HEK293 (cell line): ENCODE data around the gene ACTR1A.

ENCODE experiments used
- CTCF ChIA-PET: fragments of 350-600 bp; formaldehyde crosslinking; extraction: SDS; loops from one replicate; lab custom pipeline; 2021; ENCODE audit warnings: antibody characterized with exemption; lab: Yijun Ruan, JAX
- POLR2A ChIA-PET: fragments of 300-600 bp; formaldehyde crosslinking; extraction: SDS; loops from one replicate; lab custom pipeline; 2020; ENCODE audit warnings: antibody characterized with exemption, inconsistent platforms; lab: Yijun Ruan, JAX
- H3K27ac ChIP-seq: fragments of 200-500 bp; sonication (Bioruptor generic); 2 replicates; pipeline ENCODE4 v1.5.1; 2014; ENCODE audit warnings: low read depth, low read length, control low read depth, inconsistent platforms; ENCODE audit errors: extremely low read depth
- H3K36me3 ChIP-seq, 2 experiments: fragments of 200-500 bp in 1 of 2; sonication (Bioruptor generic) in 1 of 2; 1 replicate in 1 of 2; 2 replicates in 1 of 2; pipeline ENCODE4 v1.5.1; 2014 to 2017; ENCODE audit warnings: inconsistent platforms in 2 of 2, low read length in 2 of 2; ENCODE audit not compliant: control insufficient read depth in 2 of 2, insufficient read depth in 1 of 2
- H3K4me1 ChIP-seq: fragments of 200-500 bp; sonication (Bioruptor generic); 2 replicates; pipeline ENCODE4 v1.5.1; 2014; ENCODE audit warnings: mild to moderate bottlenecking, low read length, inconsistent platforms; ENCODE audit not compliant: control insufficient read depth, insufficient read depth
- H3K4me3 ChIP-seq: 2 replicates; pipeline ENCODE4 v1.5.1; 2011; ENCODE audit warnings: low read depth, mild to moderate bottlenecking, control low read depth, low read length, moderate library complexity
- H3K9me3 ChIP-seq: fragments of 200-500 bp; sonication (Bioruptor generic); 2 replicates; pipeline ENCODE4 v1.5.1; 2014; ENCODE audit warnings: low read depth, low read length, inconsistent platforms; ENCODE audit not compliant: control insufficient read depth, insufficient read depth
- BCL11A ChIP-seq: fragments of 450-650 bp; formaldehyde crosslinking; IDR thresholded peaks from 2 replicates; pipeline ENCODE4 v1.5.1; 2016; ENCODE audit warnings: low read depth, missing biosample characterization, missing genetic modification characterization
- EGR2 ChIP-seq: fragments of 450-650 bp; formaldehyde crosslinking; IDR thresholded peaks from 2 replicates; pipeline ENCODE4 v1.5.1; 2016; ENCODE audit warnings: low read depth, missing biosample characterization, missing genetic modification characterization
- PRDM10 ChIP-seq: fragments of 450-650 bp; formaldehyde crosslinking; IDR thresholded peaks from 2 replicates; pipeline ENCODE4 v1.5.1; 2016; ENCODE audit warnings: missing biosample characterization, missing genetic modification characterization
- REPIN1 ChIP-seq: fragments of 450-650 bp; formaldehyde crosslinking; IDR thresholded peaks from 2 replicates; pipeline ENCODE4 v1.5.1; 2017; ENCODE audit warnings: missing biosample characterization, missing genetic modification characterization, low read depth
- SCRT1 ChIP-seq: fragments of 450-650 bp; formaldehyde crosslinking; IDR thresholded peaks from 2 replicates; pipeline ENCODE4 v1.5.1; 2016; ENCODE audit warnings: missing biosample characterization, missing genetic modification characterization, borderline replicate concordance
- SCRT2 ChIP-seq: fragments of 450-650 bp; formaldehyde crosslinking; IDR thresholded peaks from 2 replicates; pipeline ENCODE4 v1.5.1; 2016; ENCODE audit warnings: missing biosample characterization, missing genetic modification characterization
- SP3 ChIP-seq: fragments of 450-650 bp; formaldehyde crosslinking; IDR thresholded peaks from 2 replicates; pipeline ENCODE4 v1.5.1; 2016; ENCODE audit warnings: missing biosample characterization, missing genetic modification characterization
- TCF7L2 ChIP-seq: IDR thresholded peaks from 2 replicates; pipeline ENCODE4 v1.6.1; 2011; ENCODE audit warnings: low read depth, mild to moderate bottlenecking, inconsistent platforms, low read length, moderate library complexity, borderline replicate concordance
- TRIM28 ChIP-seq: IDR thresholded peaks from 2 replicates; pipeline ENCODE4 v1.6.1; 2011; ENCODE audit warnings: low read length, control low read depth, borderline replicate concordance
- ZFHX2 ChIP-seq: fragments of 450-650 bp; formaldehyde crosslinking; conservative IDR thresholded peaks from 2 replicates; pipeline ENCODE4 v1.5.1; 2016; ENCODE audit warnings: missing biosample characterization, missing genetic modification characterization
- ZNF18 ChIP-seq: fragments of 450-650 bp; formaldehyde crosslinking; IDR thresholded peaks from 2 replicates; pipeline ENCODE4 v1.5.1; 2016; ENCODE audit warnings: missing biosample characterization, missing genetic modification characterization
- ZNF324 ChIP-seq: fragments of 450-650 bp; formaldehyde crosslinking; IDR thresholded peaks from 2 replicates; pipeline ENCODE4 v1.5.1; 2016; ENCODE audit warnings: missing biosample characterization, missing genetic modification characterization
- ZNF610 ChIP-seq: fragments of 450-650 bp; formaldehyde crosslinking; IDR thresholded peaks from 2 replicates; pipeline ENCODE4 v1.5.1; 2016; ENCODE audit warnings: missing biosample characterization, missing genetic modification characterization, borderline replicate concordance
- ZNF654 ChIP-seq: fragments of 450-650 bp; formaldehyde crosslinking; IDR thresholded peaks from 2 replicates; pipeline ENCODE4 v1.5.1; 2016; ENCODE audit warnings: low read depth, missing biosample characterization, missing genetic modification characterization
- ZNF664 ChIP-seq: fragments of 450-650 bp; formaldehyde crosslinking; IDR thresholded peaks from 2 replicates; pipeline ENCODE4 v1.5.1; 2016; ENCODE audit warnings: missing biosample characterization, missing genetic modification characterization
- ZNF747 ChIP-seq: fragments of 450-650 bp; formaldehyde crosslinking; IDR thresholded peaks from 2 replicates; pipeline ENCODE4 v1.5.1; 2016; ENCODE audit warnings: missing biosample characterization, missing genetic modification characterization
- ZNF791 ChIP-seq: fragments of 450-650 bp; formaldehyde crosslinking; IDR thresholded peaks from 2 replicates; pipeline ENCODE4 v1.5.1; 2016; ENCODE audit warnings: missing biosample characterization, missing genetic modification characterization
- ZSCAN4 ChIP-seq: fragments of 450-650 bp; formaldehyde crosslinking; IDR thresholded peaks from 2 replicates; pipeline ENCODE4 v1.5.1; 2017; ENCODE audit warnings: missing biosample characterization, missing genetic modification characterization

Gene ACTR1A

GRCh38 chr10:102438374-102438773 lies 64.1 kb downstream of the ACTR1A start:
- CTCF ChIA-PET, result interaction anchor here (0.7 kb wide), 1 partner anchor 14 kb away, joined by 3 read pairs; no protein-coding TSS in a partner anchor
- Histone ChIP-seq H3K9me3 (no peaks in the 10 kb centered on the region), H3K36me3 (no peaks in the 10 kb centered on the region), H3K4me3 (no peak overlapping the region), H3K27ac (no peak overlapping the region), H3K4me1 (no peaks in the 10 kb centered on the region)
- TF ChIP-seq ZNF654 (tag by site-specific recombination), result no peak
- POLR2A ChIA-PET, result interaction anchor here (1.0 kb wide), 1 partner anchor 9 kb away, joined by 5 read pairs; no protein-coding TSS in a partner anchor

GRCh38 chr10:102437515-102437914 lies 65.0 kb downstream of the ACTR1A start:
- TF ChIP-seq ZNF610 (tag by site-specific recombination), result no peak
- no peak for TF ChIP-seq SCRT2 (tag by site-specific recombination)
- no peak for TF ChIP-seq TCF7L2
- peak; percentile 74 for TF ChIP-seq PRDM10 (tag by site-specific recombination)
- peak; percentile 83 for TF ChIP-seq ZNF664
- TF ChIP-seq BCL11A (tag by site-specific recombination), result no peak
- TF ChIP-seq ZNF747, result no peak
- no peak overlapping the region for H3K27ac ChIP-seq
- ChIA-PET POLR2A (interaction anchor here (1.0 kb wide), 1 partner anchor 8 kb away, joined by 5 read pairs; no protein-coding TSS in a partner anchor), CTCF (no interaction called here)
- H3K9me3 ChIP-seq, result no peaks in the 10 kb centered on the region
- H3K4me3 ChIP-seq, result no peak overlapping the region
- no peaks in the 10 kb centered on the region for H3K36me3 ChIP-seq
- H3K4me1 ChIP-seq, result no peaks in the 10 kb centered on the region

- CTCF ChIA-PET, result interaction anchor here (0.6 kb wide), 1 partner anchor 32 kb away, joined by 7 read pairs; no protein-coding TSS in a partner anchor
- no peak overlapping the region for H3K4me3 ChIP-seq
Observed at GRCh38 chr10:102436312-102436711, 66.2 kb downstream of the ACTR1A start.

GRCh38 chr10:102435529-102436233 lies 66.8 kb downstream of the ACTR1A start:
- ChIA-PET CTCF (interaction anchor here (0.6 to 0.8 kb wide), 3 partner anchors 28 to 33 kb away, joined by 4 to 7 read pairs (median 5); no protein-coding TSS in a partner anchor), POLR2A (interaction anchor here (0.6 to 2.9 kb wide), 5 partner anchors 9 to 205 kb away, joined by 3 to 17 read pairs (median 3); partner anchors contain the start of gene C10orf95)
- H3K36me3 ChIP-seq, result peaks cover 0 to 1% of the 10 kb centered on the region in 2 experiments; a peak in 1 of 3 replicates
- H3K4me3 ChIP-seq, result no peak overlapping the region
- no peaks in the 10 kb centered on the region for H3K9me3 ChIP-seq
- H3K4me1 ChIP-seq, result 0 out of 2 replicates have a peak, but pooled peaks cover 3% of the 10 kb centered on the region
- no peak overlapping the region for H3K27ac ChIP-seq
- TF ChIP-seq EGR2 (tag by site-specific recombination), result peak; percentile 52; the same call in 1 of the 2 replicates
- 0 out of 2 replicates have a peak, but pooled peaks have one; percentile 26 for TF ChIP-seq SP3 (tag by site-specific recombination)
- no peak for TF ChIP-seq ZNF18
- peak; percentile 68 for TF ChIP-seq ZFHX2 (tag by site-specific recombination)
- no peak for TF ChIP-seq ZSCAN4 (tag by site-specific recombination)
- TF ChIP-seq SCRT1 (tag by site-specific recombination), result no peak
- TF ChIP-seq, all 188 proteins: peak for 3

More at GRCh38 chr10:102436312-102436711, 66.2 kb downstream of the ACTR1A start:
- Histone ChIP-seq H3K4me1 (0 out of 2 replicates have a peak, but pooled peaks cover 3% of the 10 kb centered on the region), H3K27ac (no peak overlapping the region), H3K9me3 (no peaks in the 10 kb centered on the region), H3K36me3 (no peaks in the 10 kb centered on the region)
- POLR2A ChIA-PET, result interaction anchor here (0.8 to 2.9 kb wide), 3 partner anchors 10 to 15 kb away, joined by 3 to 17 read pairs (median 4); partner anchors contain the start of gene C10orf95
- no peak for TF ChIP-seq TRIM28
- TF ChIP-seq REPIN1 (tag by site-specific recombination), result no peak
- no peak for TF ChIP-seq ZNF324
- no peak for TF ChIP-seq ZNF791 (tag by site-specific recombination)
